Loucy (cell line): Measurements from ENCODE around the gene CCL23.

Experiments used
- CTCF ChIP-seq: fragments of 200-600 bp; sonication (generic); conservative IDR thresholded peaks from 2 replicates; pipeline ENCODE4 v1.5.1; 2014; ENCODE audit warnings: mild to moderate bottlenecking, antibody characterized with exemption, low read length
- EZH2phosphoT487 ChIP-seq: fragments of 200-600 bp; IDR thresholded peaks from 2 replicates; pipeline ENCODE4 v1.6.1; 2018; ENCODE audit warnings: antibody characterized with exemption, mild to moderate bottlenecking, moderate library complexity, borderline replicate concordance

GRCh38 chr17:35984140-35984539, 33.6 kb downstream of the CCL23 start:
- TF ChIP-seq CTCF: no peak
- no peak for TF ChIP-seq EZH2phosphoT487
